ENCODE results near the gene SLC40A1.

SLC40A1 gene

DNA sequence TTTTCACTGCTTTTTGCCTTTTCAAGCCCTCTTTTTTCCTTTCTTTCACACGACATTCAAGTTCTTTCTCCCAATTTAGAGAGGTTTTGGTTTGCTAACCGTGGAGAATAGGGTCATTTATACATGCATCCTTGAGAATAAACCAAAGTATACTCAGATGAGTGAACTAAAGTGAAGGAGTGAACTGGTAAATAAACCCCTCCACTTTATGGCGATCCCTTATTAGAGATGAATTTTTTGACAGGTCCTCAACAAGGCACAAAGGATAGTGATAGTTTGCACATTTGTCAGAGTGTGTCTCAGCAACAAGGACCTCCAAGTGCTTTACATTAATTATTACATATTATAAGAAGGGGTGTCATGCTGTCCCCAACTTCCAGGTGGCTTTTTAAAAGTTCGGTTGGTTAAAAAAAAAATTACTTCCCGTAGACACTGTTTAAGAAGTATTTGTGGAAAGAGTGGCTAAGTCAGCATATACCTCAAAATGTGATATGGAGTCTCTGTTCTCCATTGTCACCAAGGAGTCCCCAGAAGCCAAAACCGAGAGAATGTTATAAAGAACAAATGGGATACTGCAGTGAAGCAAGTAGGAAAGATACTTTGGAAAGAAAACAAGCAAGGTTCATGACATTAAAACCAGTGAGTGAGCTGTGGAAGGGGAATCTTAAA, 1.7 kb upstream of the SLC40A1 start:
- TF ChIP-seq, protein P1, sequence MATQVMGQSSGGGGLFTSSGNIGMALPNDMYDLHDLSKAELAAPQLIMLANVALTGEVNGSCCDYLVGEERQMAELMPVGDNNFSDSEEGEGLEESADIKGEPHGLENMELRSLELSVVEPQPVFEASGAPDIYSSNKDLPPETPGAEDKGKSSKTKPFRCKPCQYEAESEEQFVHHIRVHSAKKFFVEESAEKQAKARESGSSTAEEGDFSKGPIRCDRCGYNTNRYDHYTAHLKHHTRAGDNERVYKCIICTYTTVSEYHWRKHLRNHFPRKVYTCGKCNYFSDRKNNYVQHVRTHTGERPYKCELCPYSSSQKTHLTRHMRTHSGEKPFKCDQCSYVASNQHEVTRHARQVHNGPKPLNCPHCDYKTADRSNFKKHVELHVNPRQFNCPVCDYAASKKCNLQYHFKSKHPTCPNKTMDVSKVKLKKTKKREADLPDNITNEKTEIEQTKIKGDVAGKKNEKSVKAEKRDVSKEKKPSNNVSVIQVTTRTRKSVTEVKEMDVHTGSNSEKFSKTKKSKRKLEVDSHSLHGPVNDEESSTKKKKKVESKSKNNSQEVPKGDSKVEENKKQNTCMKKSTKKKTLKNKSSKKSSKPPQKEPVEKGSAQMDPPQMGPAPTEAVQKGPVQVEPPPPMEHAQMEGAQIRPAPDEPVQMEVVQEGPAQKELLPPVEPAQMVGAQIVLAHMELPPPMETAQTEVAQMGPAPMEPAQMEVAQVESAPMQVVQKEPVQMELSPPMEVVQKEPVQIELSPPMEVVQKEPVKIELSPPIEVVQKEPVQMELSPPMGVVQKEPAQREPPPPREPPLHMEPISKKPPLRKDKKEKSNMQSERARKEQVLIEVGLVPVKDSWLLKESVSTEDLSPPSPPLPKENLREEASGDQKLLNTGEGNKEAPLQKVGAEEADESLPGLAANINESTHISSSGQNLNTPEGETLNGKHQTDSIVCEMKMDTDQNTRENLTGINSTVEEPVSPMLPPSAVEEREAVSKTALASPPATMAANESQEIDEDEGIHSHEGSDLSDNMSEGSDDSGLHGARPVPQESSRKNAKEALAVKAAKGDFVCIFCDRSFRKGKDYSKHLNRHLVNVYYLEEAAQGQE (IDR thresholded peaks at IDR 0.05; ENCODE audit: insufficient read depth in 1 of 2, low read depth in 2 of 2, low read length in 2 of 2) = no peak
- TF ChIP-seq POLR2AphosphoS5 (IDR thresholded peaks at IDR 0.05; ENCODE audit: low read depth, low read length) (no peak), SIN3A (IDR thresholded peaks at IDR 0.05; ENCODE audit: borderline replicate concordance, insufficient read depth, low read length) (no peak), FOXP2 (optimal IDR thresholded peaks at IDR 0.05; ENCODE audit: borderline replicate concordance, extremely low read depth, extremely low read length, insufficient read depth) (no peak), TAF1 (IDR thresholded peaks at IDR 0.05; ENCODE audit: borderline replicate concordance, insufficient read depth, low read length) (no peak)

GRCh38 chr2:189581354-189582139, 961 bp upstream of the SLC40A1 start:
- TF ChIP-seq FOXP2 (optimal IDR thresholded peaks at IDR 0.05; ENCODE audit: borderline replicate concordance, extremely low read depth, extremely low read length, insufficient read depth) (no peak), POLR2AphosphoS5 (IDR thresholded peaks at IDR 0.05; ENCODE audit: low read depth, low read length) (no peak), SIN3A (IDR thresholded peaks at IDR 0.05; ENCODE audit: borderline replicate concordance, insufficient read depth, low read length) (no peak), TAF1 (IDR thresholded peaks at IDR 0.05; ENCODE audit: borderline replicate concordance, insufficient read depth, low read length) (no peak)
- TF ChIP-seq, protein P1 (IDR thresholded peaks at IDR 0.05; ENCODE audit: insufficient read depth in 1 of 2, low read depth in 2 of 2, low read length in 2 of 2) = no peak

- no peak for TF ChIP-seq FOXP2 (optimal IDR thresholded peaks at IDR 0.05; ENCODE audit: borderline replicate concordance, extremely low read depth, extremely low read length, insufficient read depth)
- TF ChIP-seq TAF1 (IDR thresholded peaks at IDR 0.05; ENCODE audit: borderline replicate concordance, insufficient read depth, low read length) = no peak
- TF ChIP-seq, protein P1 (IDR thresholded peaks at IDR 0.05; ENCODE audit: insufficient read depth in 1 of 2, low read depth in 2 of 2, low read length in 2 of 2) = no peak
- TF ChIP-seq POLR2AphosphoS5 (IDR thresholded peaks at IDR 0.05; ENCODE audit: low read depth, low read length) = no peak
- TF ChIP-seq SIN3A (IDR thresholded peaks at IDR 0.05; ENCODE audit: borderline replicate concordance, insufficient read depth, low read length) = no peak
Observed at GRCh38 chr2:189580241-189580651, 340 bp downstream of the SLC40A1 start.

DNA sequence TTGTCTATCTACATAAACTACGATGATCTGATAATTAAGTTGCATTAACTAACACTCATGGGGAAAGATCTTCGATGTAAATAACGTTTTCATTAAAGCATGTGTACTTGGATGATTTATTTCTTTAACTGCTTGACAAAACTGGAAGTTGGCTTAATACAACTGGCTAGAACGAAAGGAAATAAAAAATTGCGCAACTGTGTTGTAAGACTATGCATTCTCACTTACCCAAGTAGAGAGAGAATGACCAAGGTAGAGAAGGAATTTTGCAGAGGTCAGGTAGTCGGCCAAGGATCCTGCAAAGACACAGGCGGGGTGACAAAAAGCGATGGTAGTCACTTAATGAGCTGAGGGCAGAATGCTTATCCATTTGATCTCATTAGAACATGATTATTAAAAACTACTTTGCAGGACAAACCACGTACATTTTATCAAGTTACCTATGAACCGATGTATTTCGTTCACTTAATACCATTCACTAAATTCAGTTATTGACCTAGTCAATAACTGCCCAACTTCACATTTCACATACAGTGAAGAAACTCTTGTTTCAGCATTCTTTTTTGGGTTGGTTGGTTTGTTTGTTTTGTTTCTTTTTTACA, 900 bp downstream of the SLC40A1 start:
- no peak for TF ChIP-seq SIN3A (IDR thresholded peaks at IDR 0.05; ENCODE audit: borderline replicate concordance, insufficient read depth, low read length)
- TF ChIP-seq TAF1 (IDR thresholded peaks at IDR 0.05; ENCODE audit: borderline replicate concordance, insufficient read depth, low read length) = no peak

GRCh38 chr2:189578272-189578950, 2.2 kb downstream of the SLC40A1 start:
- TF ChIP-seq, protein P1 (IDR thresholded peaks at IDR 0.05; ENCODE audit: insufficient read depth in 1 of 2, low read depth in 2 of 2, low read length in 2 of 2) = no peak
- TF ChIP-seq FOXP2 (optimal IDR thresholded peaks at IDR 0.05; ENCODE audit: borderline replicate concordance, extremely low read depth, extremely low read length, insufficient read depth) = no peak
- no peak for TF ChIP-seq SIN3A (IDR thresholded peaks at IDR 0.05; ENCODE audit: borderline replicate concordance, insufficient read depth, low read length)
- TF ChIP-seq POLR2AphosphoS5 (IDR thresholded peaks at IDR 0.05; ENCODE audit: low read depth, low read length) = no peak
- no peak for TF ChIP-seq TAF1 (IDR thresholded peaks at IDR 0.05; ENCODE audit: borderline replicate concordance, insufficient read depth, low read length)
